Suprapubic skin (tissue), 4 donors: ENCODE data around the gene OR11A1. TPM values are rescaled to one million over a fixed set of nuclear protein-coding genes. Genes with fewer than 3 reads are reported as not detected.

Source experiments
- DNase-seq, 2 donors: peaks; one replicate each; pipeline ENCODE4 v3.0.0-alpha.2; 2019; ENCODE audit warnings: low spot score in 2 of 2
- H3K27ac ChIP-seq: fragments of 200-600 bp; sonication (generic); one replicate; pipeline ENCODE4 v1.5.1; 2019
- H3K27me3 ChIP-seq: fragments of 200-600 bp; sonication (generic); one replicate; pipeline ENCODE4 v1.5.1; 2019
- H3K36me3 ChIP-seq: fragments of 200-600 bp; sonication (generic); one replicate; pipeline ENCODE4 v1.5.1; 2019
- H3K4me1 ChIP-seq: fragments of 200-600 bp; sonication (generic); one replicate; pipeline ENCODE4 v1.5.1; 2019
- H3K4me3 ChIP-seq: fragments of 200-600 bp; sonication (generic); one replicate; pipeline ENCODE4 v1.5.1; 2019; ENCODE audit warnings: mild to moderate bottlenecking
- H3K9me3 ChIP-seq: fragments of 200-600 bp; sonication (generic); one replicate; pipeline ENCODE4 v1.5.1; 2019
- CTCF ChIP-seq, 2 donors: fragments of 200-600 bp in 1 of 2; fragments of 450-650 bp in 1 of 2; sonication (generic) in 1 of 2; IDR thresholded peaks; one replicate each; pipeline ENCODE4 v1.5.1; 2016 to 2019; ENCODE audit warnings: antibody characterized with exemption in 2 of 2, mild to moderate bottlenecking in 1 of 2, moderate library complexity in 1 of 2
- EP300 ChIP-seq: sonication (generic); formaldehyde crosslinking; IDR thresholded peaks from one replicate; pipeline ENCODE4 v1.6.1; 2017; ENCODE audit warnings: antibody characterized with exemption
- POLR2A ChIP-seq, 2 donors: fragments of 450-650 bp; IDR thresholded peaks; one replicate each; pipeline ENCODE4 v1.6.1; 2017; ENCODE audit warnings: antibody characterized with exemption in 2 of 2, mild to moderate bottlenecking in 2 of 2, moderate library complexity in 2 of 2
- POLR2AphosphoS5 ChIP-seq, 3 donors: sonication (generic); formaldehyde crosslinking; IDR thresholded peaks; one replicate each; pipeline ENCODE4 v1.6.1; 2017; ENCODE audit warnings: antibody characterized with exemption in 3 of 3
- WGBS: methylation state at CpG from one replicate; pipeline ENCODE4 v1.1.5; 2018; 5-methylcytosine and 5-hydroxymethylcytosine counted together
- total RNA-seq, 4 donors: library from RNA; depleted of rRNA; stranded (reverse); fragments of >200 nt; gene quantifications; one replicate each; pipeline ENCODE4 v1.1.0, GENCODE V29; 2016

The OR11A1 gene
- total RNA-seq, 4 donors from 2014 or later: not detected

GRCh38 chr6:29489286-29489685 lies 32.4 kb upstream of the OR11A1 start:
- TF ChIP-seq EP300 (no peak), CTCF (IDR thresholded peaks at IDR 0.05) (no peak), POLR2A (IDR thresholded peaks at IDR 0.05) (no peak), POLR2AphosphoS5 (IDR thresholded peaks at IDR 0.05) (no peak)
- no peak overlapping the region for H3K27ac ChIP-seq
- H3K4me1 ChIP-seq: no peaks in the 10 kb centered on the region
- no peaks in the 10 kb centered on the region for H3K36me3 ChIP-seq
- no peak for DNase-seq
- H3K4me3 ChIP-seq: no peak overlapping the region
- no peaks in the 10 kb centered on the region for H3K9me3 ChIP-seq
- peaks cover 3% of the 10 kb centered on the region for H3K27me3 ChIP-seq
- WGBS: 91% methylated on average over 8 of the region's 8 CpGs

- DNase-seq: no peak
- Histone ChIP-seq H3K4me3 (no peak overlapping the region), H3K36me3 (no peaks in the 10 kb centered on the region), H3K9me3 (no peaks in the 10 kb centered on the region), H3K4me1 (no peaks in the 10 kb centered on the region), H3K27ac (no peak overlapping the region), H3K27me3 (peaks cover 3% of the 10 kb centered on the region)
- TF ChIP-seq POLR2A (IDR thresholded peaks at IDR 0.05) (no peak), EP300 (no peak), CTCF (IDR thresholded peaks at IDR 0.05) (no peak), POLR2AphosphoS5 (IDR thresholded peaks at IDR 0.05) (no peak)
Observed at GRCh38 chr6:29488874-29489273, 32.0 kb upstream of the OR11A1 start.

GRCh38 chr6:29487660-29488059 lies 30.8 kb upstream of the OR11A1 start, which contains the start of gene MAS1L:
MAS1L (minus strand) TSS chr6:29487956; CDS start chr6:29487902, 54 bp downstream.
- H3K27ac ChIP-seq: no peak within 1 kb of the TSS
- 90% methylated on average over 2 of the region's 2 CpGs for WGBS
- peaks cover 3% of the 10 kb centered on the region for H3K27me3 ChIP-seq
- DNase-seq: no peak
- no peaks in the 10 kb centered on the region for H3K9me3 ChIP-seq
- H3K4me3 ChIP-seq: no peak within 1 kb of the TSS
- no peaks in the 10 kb centered on the region for H3K36me3 ChIP-seq
- H3K4me1 ChIP-seq: no peaks in the 10 kb centered on the region
- TF ChIP-seq POLR2AphosphoS5 (IDR thresholded peaks at IDR 0.05) (no peak), CTCF (IDR thresholded peaks at IDR 0.05) (no peak), EP300 (no peak), POLR2A (IDR thresholded peaks at IDR 0.05) (no peak)

- no peaks in the 10 kb centered on the region for H3K36me3 ChIP-seq
- 78% methylated on average over 5 of the region's 5 CpGs for WGBS
- H3K4me3 ChIP-seq: no peak overlapping the region
- no peaks in the 10 kb centered on the region for H3K4me1 ChIP-seq
- H3K9me3 ChIP-seq: no peaks in the 10 kb centered on the region
- H3K27me3 ChIP-seq: peaks cover 3% of the 10 kb centered on the region
- no peak for TF ChIP-seq EP300
- no peak for TF ChIP-seq POLR2AphosphoS5 (IDR thresholded peaks at IDR 0.05)
- TF ChIP-seq POLR2A (IDR thresholded peaks at IDR 0.05): no peak
- no peak for TF ChIP-seq CTCF (IDR thresholded peaks at IDR 0.05)
- DNase-seq: no peak
- no peak overlapping the region for H3K27ac ChIP-seq
Observed at GRCh38 chr6:29487131-29487530, 30.3 kb upstream of the OR11A1 start.

- Histone ChIP-seq H3K36me3 (no peaks in the 10 kb centered on the region), H3K4me1 (no peaks in the 10 kb centered on the region), H3K27me3 (peaks cover 3% of the 10 kb centered on the region), H3K9me3 (no peaks in the 10 kb centered on the region), H3K4me3 (no peak overlapping the region), H3K27ac (no peak overlapping the region)
- DNase-seq: no peak
- TF ChIP-seq EP300 (no peak), CTCF (IDR thresholded peaks at IDR 0.05) (no peak)
- 40% methylated on average over 4 of the region's 4 CpGs for WGBS
Observed at GRCh38 chr6:29486577-29486976, 29.7 kb upstream of the OR11A1 start.
